Adrenal gland (tissue), 12 donors: ENCODE results near the gene MCRS1. TPM values are rescaled to one million over a fixed set of nuclear protein-coding genes. Genes with fewer than 3 reads are reported as not detected.

Experiments
- DNase-seq, 7 donors: peaks; one replicate each; pipeline ENCODE4 v3.0.0-alpha.2; 2019 to 2020
- H3K27ac ChIP-seq, 5 donors: fragments of 200-600 bp; sonication (generic) in 4 of 5; 1 replicate in 3 of 5; 2 replicates in 2 of 5; pipeline versions ENCODE4 v1.5.1 to v1.8.0; 2016 to 2020; ENCODE audit warnings: mild to moderate bottlenecking in 1 of 5
- H3K27me3 ChIP-seq: fragments of 200-600 bp; 2 replicates; pipeline ENCODE4 v1.8.0; 2021
- H3K36me3 ChIP-seq, 2 donors: fragments of 200-600 bp; replicated peaks in 1 of 2; 1 replicate in 1 of 2; 2 replicates in 1 of 2; pipeline versions ENCODE4 v1.5.1 to v1.8.0; 2018 to 2022
- H3K4me1 ChIP-seq, 2 donors: fragments of 200-600 bp; replicated peaks in 1 of 2; 1 replicate in 1 of 2; 2 replicates in 1 of 2; pipeline versions ENCODE4 v1.5.1 to v1.8.0; 2018 to 2021
- H3K4me3 ChIP-seq, 4 donors: fragments of 200-600 bp; sonication (generic) in 3 of 4; one replicate each; pipeline ENCODE4 v1.5.1; 2016 to 2018
- H3K9me3 ChIP-seq, 3 donors: fragments of 200-600 bp; sonication (generic) in 1 of 3; replicated peaks in 1 of 3; 1 replicate in 2 of 3; 2 replicates in 1 of 3; pipeline versions ENCODE4 v1.5.1 to v1.8.0; 2016 to 2021
- CTCF ChIP-seq, 6 experiments: fragments of 450-650 bp in 4 of 6; fragments of 200-600 bp in 2 of 6; sonication (generic) in 1 of 6; IDR thresholded peaks; 1 replicate in 5 of 6; 2 replicates in 1 of 6; pipeline versions ENCODE4 v1.5.1 to v1.8.0; 2016 to 2021; ENCODE audit warnings: antibody characterized with exemption in 6 of 6, mild to moderate bottlenecking in 2 of 6, moderate library complexity in 1 of 6
- POLR2A ChIP-seq, 2 donors: fragments of 450-650 bp; IDR thresholded peaks; one replicate each; pipeline ENCODE4 v1.6.1; 2017; ENCODE audit warnings: antibody characterized with exemption in 2 of 2, mild to moderate bottlenecking in 2 of 2, moderate library complexity in 1 of 2
- WGBS, 4 donors: extraction: QIAGEN DNeasy Blood & Tissue Kit in 2 of 4; methylation state at CpG; one replicate each; pipeline versions ENCODE4 v1.1.5 to v1.1.7; 2013 to 2017; 5-methylcytosine and 5-hydroxymethylcytosine counted together
- intact Hi-C, 2 donors: fragments of 100-400 bp; cut with DNase I; formaldehyde crosslinking; loops; one replicate each; pipeline versions ENCODE4 v1.14.1 to v1.15.0; 2022 to 2023
- polyA plus RNA-seq, 3 donors: library from polyadenylated mRNA; stranded (reverse); fragments of 200-250 nt in 2 of 3; fragments of 350-450 nt in 1 of 3; fragmentation: Illumina TruSeq in 1 of 3; extraction: RNeasy Lipid Tissue Mini Kit (QIAGEN cat#74804) in 1 of 3; gene quantifications; one replicate each; pipeline ENCODE4 v1.2.3, GENCODE V29; 2013 to 2014
- total RNA-seq, 9 donors: library from RNA; depleted of rRNA in 4 of 9; stranded (reverse); fragments of >200 nt in 4 of 9; fragments of 120-200 nt in 1 of 9; fragmentation: NEBNext Ultra II Directional in 1 of 9; extraction: Animal tissue kit (Norgen Biotek cat#: 25700) in 1 of 9; gene quantifications; one replicate each; pipeline versions ENCODE4 v1.1.0 to v1.2.4, GENCODE V29; 2013 to 2023
- donor health status: healthy with polysubstance abuse.
- donor health status: Bipolar disorder and iron deficiency.
- donor health status: DM: yes; HTN: yes; CAD: no.
- donor health status: DM: no; HTN: no; CAD: no.
- donor health status: DM: no; HTN: no; CAD: no.
- donor health status: DM: yes; HTN: yes; CAD: no.

The MCRS1 gene
- total and polyA plus RNA-seq, 12 donors: 28.3 to 98.1 (median 52.3) TPM

- Histone ChIP-seq H3K27ac (no peak overlapping the region), H3K27me3 (no peaks in the 10 kb centered on the region), H3K9me3 (no peaks in the 10 kb centered on the region), H3K4me1 (peaks cover 13 to 16% of the 10 kb centered on the region in 2 donors), H3K4me3 (peak overlapping the region in 3 of 4 donors; percentile 6 to 63 (median 14)), H3K36me3 (no peaks in the 10 kb centered on the region)
- no peak for TF ChIP-seq POLR2A (IDR thresholded peaks at IDR 0.05)
- no peak for TF ChIP-seq CTCF (IDR thresholded peaks at IDR 0.05)
- intact Hi-C loops: no loop called here
- 0 to 4% (median 1%) methylated on average over 10 to 61 of the region's 61 CpGs for WGBS, 4 donors
- peak in 2 of 7 donors; percentile 24 to 48 for DNase-seq
These were observed 30.0 kb downstream of the MCRS1 start for GRCh38 chr12:49537752-49538509.

GRCh38 chr12:49537231-49537751 is 30.7 kb downstream of the MCRS1 start:
- Histone ChIP-seq H3K9me3 (no peaks in the 10 kb centered on the region), H3K4me3 (peak overlapping the region in 1 of 4 donors; percentile 63), H3K27me3 (no peaks in the 10 kb centered on the region), H3K27ac (no peak overlapping the region), H3K4me1 (peaks cover 13 to 16% of the 10 kb centered on the region in 2 donors), H3K36me3 (no peaks in the 10 kb centered on the region)
- peak in 5 of 7 donors; percentile 45 to 60 (median 51) for DNase-seq
- intact Hi-C loops: no loop called here
- no peak for TF ChIP-seq CTCF (IDR thresholded peaks at IDR 0.05)
- no peak for TF ChIP-seq POLR2A (IDR thresholded peaks at IDR 0.05)
- WGBS, 4 donors: 17 to 32% (median 20%) methylated on average over 8 to 13 of the region's 13 CpGs

GRCh38 chr12:49536526-49537071 is 31.3 kb downstream of the MCRS1 start:
- DNase-seq: no peak
- Histone ChIP-seq H3K27ac (no peak overlapping the region), H3K4me3 (no peak overlapping the region), H3K4me1 (peaks cover 13 to 16% of the 10 kb centered on the region in 2 donors), H3K9me3 (no peaks in the 10 kb centered on the region), H3K36me3 (no peaks in the 10 kb centered on the region), H3K27me3 (no peaks in the 10 kb centered on the region)
- TF ChIP-seq POLR2A (IDR thresholded peaks at IDR 0.05) (no peak), CTCF (IDR thresholded peaks at IDR 0.05) (no peak)
- intact Hi-C loops: no loop called here
- WGBS, 4 donors: 46 to 56% (median 51%) methylated on average over 3 of the region's 3 CpGs

GRCh38 chr12:49535921-49536525 is 31.9 kb downstream of the MCRS1 start:
- Histone ChIP-seq H3K9me3 (no peaks in the 10 kb centered on the region), H3K4me1 (peaks cover 13 to 16% of the 10 kb centered on the region in 2 donors), H3K36me3 (no peaks in the 10 kb centered on the region), H3K27me3 (no peaks in the 10 kb centered on the region), H3K4me3 (no peak overlapping the region), H3K27ac (no peak overlapping the region)
- intact Hi-C loops: no loop called here
- DNase-seq: peak in 1 of 7 donors; percentile 43
- 82 to 93% (median 84%) methylated on average over 6 of the region's 6 CpGs for WGBS, 4 donors
- TF ChIP-seq CTCF (IDR thresholded peaks at IDR 0.05) (no peak), POLR2A (IDR thresholded peaks at IDR 0.05) (no peak)
